AML-193 (cell line): ENCODE data around the gene JMJD7.

ENCODE experiments used
- DNase-seq, 2 experiments: peaks; one replicate each; lab custom pipeline; 2025; lab: John Stamatoyannopoulos, UW

Gene JMJD7

GRCh38 chr15:41866263-41866703, 38.4 kb downstream of the JMJD7 start:
- DNase-seq, result no peak

DNA sequence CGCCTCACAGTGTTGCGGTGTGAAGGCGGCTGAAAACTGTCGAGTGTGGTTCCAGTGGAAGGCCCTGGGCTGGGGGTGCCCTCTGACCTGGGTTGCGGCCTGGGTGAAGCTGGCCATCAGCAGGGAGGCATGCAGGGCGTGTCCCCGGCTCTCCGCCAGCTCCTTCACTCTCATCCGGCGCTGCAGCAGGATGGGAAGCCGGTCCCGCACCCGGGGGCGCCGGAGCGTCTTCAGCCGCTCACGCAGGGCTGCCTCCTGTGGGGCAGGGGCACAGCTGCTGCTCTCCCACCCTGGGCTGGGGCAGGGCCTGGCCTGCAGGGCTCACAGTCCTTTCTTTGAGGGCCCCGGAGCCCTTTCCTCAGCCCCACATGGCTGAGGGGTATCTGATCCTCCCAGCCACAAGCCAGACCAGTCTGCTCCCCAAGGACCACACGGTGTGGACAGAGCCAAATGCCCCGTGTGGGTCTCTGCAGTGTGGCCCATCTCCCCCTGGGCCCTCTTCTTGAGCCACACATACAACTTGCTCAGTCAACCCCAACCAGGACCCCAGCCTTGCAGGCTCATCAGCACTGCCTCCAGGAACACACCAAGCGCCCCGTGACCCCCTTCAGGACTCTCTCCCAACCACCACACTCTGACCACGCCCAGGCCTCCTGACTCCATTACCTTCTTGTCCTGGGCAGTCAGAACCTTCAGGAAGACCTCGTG, 39.1 kb downstream of the JMJD7 start:
- DNase-seq, result no peak

GRCh38 chr15:41868321-41868720, 40.4 kb downstream of the JMJD7 start:
- no peak for DNase-seq

- no peak for DNase-seq
Observed at GRCh38 chr15:41869770-41870688, 42.1 kb downstream of the JMJD7 start.

DNA sequence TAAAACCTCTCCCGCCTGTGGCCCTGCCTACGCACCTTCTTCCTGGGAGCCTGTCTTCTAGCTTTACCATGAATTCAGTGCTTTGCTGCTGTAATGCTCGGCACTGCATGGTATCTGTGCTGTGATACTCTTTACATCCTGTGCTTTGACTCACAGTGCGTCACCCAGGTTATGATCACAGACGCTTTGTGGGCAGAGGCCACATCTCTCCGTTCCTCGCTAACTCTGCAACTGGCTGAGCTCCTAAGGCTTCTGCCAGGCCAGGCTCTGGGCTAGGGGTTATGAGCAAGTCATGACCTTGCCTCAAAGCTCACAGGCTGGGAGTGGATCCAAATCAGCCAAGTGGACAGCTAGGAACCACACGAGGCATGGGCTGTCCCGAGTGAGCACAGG, 42.8 kb downstream of the JMJD7 start:
- DNase-seq, result no peak

DNA sequence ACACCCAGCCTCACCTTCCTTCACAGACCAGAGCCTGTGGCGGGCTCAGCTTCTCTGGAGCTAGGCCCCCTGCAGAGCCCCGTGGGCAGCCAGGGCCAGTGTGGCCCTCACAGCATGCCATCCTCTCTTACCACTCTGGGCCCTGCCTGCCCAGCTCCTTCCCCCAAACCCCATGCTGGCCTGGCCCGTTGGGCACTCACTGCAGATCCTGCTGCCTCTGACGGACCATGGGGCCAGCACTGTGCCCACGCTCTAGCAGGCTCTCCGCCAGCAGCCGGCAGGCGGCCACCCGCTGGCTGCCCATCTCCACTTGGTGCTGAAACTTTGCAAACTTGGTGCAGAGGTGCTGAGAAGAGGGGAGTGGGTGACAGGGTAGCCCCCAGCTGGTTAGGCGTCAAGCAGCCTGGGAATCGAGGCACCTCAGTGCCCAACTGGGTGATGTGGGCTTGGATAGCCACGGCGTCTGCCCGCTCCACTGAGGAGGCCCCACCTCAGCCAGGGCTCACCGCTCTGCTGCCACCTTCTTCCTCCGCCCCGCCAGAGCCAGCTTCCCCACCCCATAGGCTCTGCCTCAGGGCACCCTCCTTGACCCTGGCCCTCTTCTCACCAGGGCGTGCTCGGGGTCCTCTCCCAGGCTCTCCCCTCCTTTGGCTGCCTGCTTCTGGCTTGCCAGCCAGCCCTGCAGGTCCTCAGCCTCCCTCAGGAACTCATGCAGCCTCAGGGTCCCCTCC, 43.4 kb downstream of the JMJD7 start:
- no peak for DNase-seq

DNA sequence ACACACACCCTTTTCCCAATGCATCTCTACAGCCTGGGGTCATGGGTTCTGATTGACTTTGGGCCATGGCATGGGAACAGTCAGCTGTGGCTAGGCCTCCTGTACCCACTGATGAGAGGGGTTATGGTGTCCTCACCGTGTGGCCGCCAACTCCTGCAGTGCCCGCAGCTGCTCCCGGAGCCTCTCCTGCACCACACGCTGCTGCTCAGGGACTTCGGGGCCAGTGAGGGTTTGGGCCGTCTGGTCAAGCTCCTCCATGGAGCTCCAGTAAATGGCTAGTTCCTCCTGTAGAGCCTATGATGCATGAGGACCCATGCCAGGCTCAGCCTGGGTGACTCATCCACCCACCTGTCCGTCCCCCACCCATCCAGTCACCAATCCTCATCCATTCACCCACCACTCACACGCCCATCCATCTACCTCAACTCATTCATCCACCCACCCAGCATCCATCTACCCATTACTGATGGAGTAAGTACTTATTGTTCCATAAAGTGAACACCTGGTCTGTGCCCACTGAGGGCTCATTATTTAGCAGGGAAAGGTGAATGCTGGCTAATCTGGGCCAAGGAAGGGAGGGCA, 44.4 kb downstream of the JMJD7 start:
- DNase-seq, result no peak

DNA sequence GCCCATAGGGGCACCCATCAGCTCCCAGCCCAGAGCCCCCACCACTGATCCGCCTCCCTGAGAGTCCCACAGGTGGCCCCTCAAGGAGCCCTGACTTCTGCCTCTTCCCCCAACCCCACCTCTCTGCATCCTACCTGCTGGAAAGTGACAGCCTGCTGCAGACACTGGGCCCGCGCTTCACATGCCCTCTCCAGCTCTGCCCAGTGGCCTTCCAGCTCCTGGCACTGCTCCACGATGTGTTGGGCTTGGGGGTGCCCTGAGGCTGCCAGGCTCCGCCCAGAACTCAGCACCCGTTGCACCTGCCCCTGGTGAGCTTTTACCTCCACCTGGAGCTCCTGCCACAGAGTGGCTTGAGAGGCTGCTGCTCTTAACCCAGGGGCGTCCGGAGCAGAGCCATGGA, 45.8 kb downstream of the JMJD7 start:
- no peak for DNase-seq

- DNase-seq, result no peak
Observed at GRCh38 chr15:41874736-41875135, 46.8 kb downstream of the JMJD7 start.

GRCh38 chr15:41876007-41876406, 48.1 kb downstream of the JMJD7 start:
- DNase-seq, result no peak

- no peak for DNase-seq
Observed at GRCh38 chr15:41876689-41877088, 48.8 kb downstream of the JMJD7 start.

DNA sequence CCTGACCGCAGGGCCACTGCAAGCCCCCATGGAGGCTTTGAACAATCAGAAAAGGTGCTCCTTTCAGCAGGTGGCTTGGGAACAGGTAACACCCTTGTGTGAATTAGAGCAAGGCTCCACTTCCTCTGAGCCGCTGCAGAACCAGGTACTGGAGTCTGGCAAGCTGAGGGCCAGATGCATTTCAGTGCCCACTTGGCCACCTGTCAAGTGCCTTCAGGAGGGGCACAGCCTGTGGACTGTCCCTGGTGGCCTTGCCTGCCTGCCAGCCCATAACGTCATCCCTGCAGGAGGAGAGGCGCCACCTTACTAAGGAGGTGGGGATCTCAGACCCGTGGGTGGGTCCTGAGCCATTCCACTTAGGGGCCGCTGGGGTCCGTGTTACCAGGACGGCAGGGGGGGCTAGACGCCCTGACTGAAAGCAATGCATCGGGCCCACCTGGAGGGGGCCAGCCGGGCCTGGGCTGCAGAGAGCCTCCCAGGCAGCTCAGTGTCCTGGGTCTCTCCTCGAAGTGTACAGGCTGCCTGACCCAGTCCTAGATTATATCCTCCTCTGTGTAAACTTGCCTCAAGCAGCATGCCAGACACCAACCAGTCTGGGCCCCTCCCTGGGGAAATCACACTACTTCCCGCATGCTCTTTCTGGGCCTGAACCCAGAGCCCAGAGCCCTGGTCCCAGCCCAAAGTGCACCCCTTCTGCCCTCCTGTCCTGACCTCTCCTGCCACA, 49.9 kb downstream of the JMJD7 start:
- DNase-seq, result no peak

- DNase-seq, result no peak
Observed at GRCh38 chr15:41878355-41878699, 50.4 kb downstream of the JMJD7 start.

DNA sequence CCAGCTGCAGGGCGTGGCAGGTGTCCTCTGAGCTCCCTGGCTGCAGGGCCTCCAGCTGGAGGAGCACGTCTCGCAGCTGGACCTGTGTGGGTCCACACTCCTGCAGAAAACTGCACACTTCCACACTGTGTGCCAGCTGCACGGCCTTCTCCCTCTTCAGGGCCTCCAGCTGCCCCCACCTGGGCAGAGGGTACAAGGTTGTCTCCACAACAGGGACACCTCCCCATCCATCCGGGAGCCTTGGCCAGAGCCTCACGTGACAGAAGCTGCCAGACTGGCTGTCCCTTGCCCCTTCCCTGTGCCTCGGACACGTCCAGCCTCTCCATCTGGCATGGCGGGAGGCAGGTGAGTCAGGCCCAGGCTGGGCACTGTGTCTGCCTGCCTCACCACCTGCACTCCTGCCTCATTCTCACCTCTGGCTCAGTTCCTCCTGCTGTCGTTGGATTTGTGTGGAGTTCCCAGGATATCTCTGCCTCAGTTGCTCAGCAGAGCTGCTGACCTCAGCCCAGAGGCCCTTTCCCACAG, 51.5 kb downstream of the JMJD7 start:
- DNase-seq, result no peak

DNA sequence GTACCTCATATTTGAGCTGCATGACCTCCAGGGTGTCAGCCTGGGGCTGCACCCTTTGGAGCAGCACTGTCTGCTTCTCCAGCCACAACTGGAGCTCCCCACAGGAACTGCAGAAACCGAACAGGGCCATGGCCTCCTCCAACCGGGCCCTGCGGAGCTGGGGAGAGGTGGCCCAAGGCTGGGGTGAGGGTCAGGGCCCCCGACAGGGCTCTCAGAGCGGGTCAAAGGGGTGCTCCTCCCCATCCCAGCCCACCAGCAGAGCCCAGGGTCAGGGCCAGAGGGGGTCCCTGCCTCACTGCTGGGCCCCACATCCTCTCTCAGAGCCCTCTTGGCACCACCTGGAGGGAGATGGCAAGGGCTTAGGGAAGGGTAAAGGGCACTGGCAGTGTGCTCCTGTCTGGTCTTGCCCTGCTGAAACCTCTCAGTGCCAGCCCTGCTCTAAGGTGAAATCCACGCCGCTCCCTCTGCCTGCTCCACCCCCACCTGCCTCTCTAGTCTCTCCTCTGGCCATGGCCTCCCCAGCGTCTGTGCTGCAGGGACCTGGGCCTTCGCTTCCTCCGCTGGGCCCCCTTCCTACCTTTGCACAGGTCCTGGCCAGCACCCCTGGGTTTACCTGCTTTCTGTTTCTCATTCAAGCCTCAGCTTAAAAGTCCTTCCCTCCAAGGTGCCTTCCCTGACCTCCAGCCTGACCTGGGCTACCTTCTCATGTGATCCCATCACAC, 52.4 kb downstream of the JMJD7 start:
- DNase-seq, result no peak

DNA sequence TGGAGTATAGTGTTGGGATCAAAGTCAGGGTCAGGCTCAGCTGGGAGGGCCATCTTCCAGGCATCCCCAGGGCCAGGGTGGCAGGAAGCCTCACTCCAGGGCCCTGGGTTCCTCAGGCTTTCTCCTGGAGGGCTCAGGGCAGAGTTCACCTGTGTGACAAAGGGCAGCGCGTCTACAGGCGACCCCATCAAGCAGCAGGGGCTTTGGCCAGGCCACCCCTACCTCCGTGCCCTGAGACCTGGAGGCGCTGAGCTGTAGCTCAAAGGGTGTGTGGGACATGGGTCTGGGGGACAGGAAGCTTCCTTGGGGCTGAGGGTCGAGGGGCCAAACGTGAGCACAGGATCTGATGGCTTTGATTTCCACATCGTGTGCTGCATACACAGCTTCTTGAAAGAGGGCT, 53.2 kb downstream of the JMJD7 start:
- DNase-seq, result no peak

- no peak for DNase-seq
Observed at GRCh38 chr15:41881550-41881919, 53.6 kb downstream of the JMJD7 start.

DNA sequence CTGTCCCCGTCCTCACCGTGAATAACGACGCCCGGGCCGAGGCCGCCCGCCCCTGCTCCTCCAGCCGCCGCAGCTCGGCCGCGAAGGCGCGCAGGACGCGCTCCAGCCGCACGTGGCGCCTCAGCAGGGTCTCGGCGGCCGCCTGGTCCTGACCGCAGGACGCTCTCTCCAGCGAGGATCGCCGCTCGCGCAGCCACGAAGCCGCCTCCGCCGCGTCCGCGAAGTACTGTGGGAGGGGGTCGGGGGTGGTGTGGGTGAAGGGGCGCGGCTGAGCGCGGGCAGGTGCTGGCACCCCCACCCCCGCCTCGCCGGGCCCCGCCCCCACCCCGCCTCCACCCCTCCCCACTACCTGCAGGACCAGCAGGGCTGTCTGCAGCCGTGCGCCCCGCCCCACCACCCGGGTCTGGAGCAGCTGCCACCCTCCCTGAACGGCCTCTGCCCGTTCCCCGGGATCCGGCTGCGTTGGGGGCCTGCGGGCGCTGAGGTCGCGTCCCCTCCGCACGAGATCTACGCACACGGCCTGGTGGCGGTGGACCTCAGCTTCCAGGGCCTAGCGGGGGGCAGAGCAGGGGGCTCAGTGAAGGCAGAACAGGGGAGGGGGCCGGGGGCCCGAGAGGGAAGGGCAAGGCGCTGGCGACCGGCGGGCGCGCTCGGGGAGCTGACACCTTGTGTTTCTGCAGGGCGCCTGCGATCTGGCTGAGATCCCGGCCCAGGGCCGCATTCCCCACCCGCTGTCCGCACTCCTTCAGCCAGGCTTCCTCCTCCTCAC, 54.2 kb downstream of the JMJD7 start:
- DNase-seq, result no peak

- no peak for DNase-seq
Observed at GRCh38 chr15:41882689-41883483, 55.0 kb downstream of the JMJD7 start.
